RWPE1 (cell line): ENCODE results near the gene AMOTL1.

Experiments used
- CTCF ChIA-PET: fragments of 350-600 bp; sonication (Branson Sonifier 250); formaldehyde crosslinking; extraction: SDS; loops from one replicate; lab custom pipeline; 2021; lab: Yijun Ruan, JAX
- POLR2A ChIA-PET: fragments of 400-600 bp; formaldehyde crosslinking; extraction: SDS; loops from one replicate; lab custom pipeline; 2020; ENCODE audit warnings: antibody characterized with exemption; ENCODE audit not compliant: low non-redundant PET; lab: Yijun Ruan, JAX
- DNase-seq: peaks from one replicate; pipeline ENCODE4 v3.0.0; 2012; ENCODE audit warnings: low spot score
- H3K27ac ChIP-seq: fragments of 450-650 bp; 2 replicates; pipeline ENCODE4 v1.5.1; 2017
- CTCF ChIP-seq: fragments of 450-650 bp; conservative IDR thresholded peaks from 2 replicates; pipeline ENCODE4 v1.5.1; 2017; ENCODE audit warnings: low read depth, mild to moderate bottlenecking

AMOTL1 gene

GRCh38 chr11:94762995-94763394, 5.2 kb upstream of the AMOTL1 start:
- no peak for DNase-seq
- H3K27ac ChIP-seq = no peak overlapping the region
- POLR2A ChIA-PET = no interaction called here
- CTCF ChIA-PET = interaction anchor here (1.2 to 1.7 kb wide), 2 partner anchors 16 to 139 kb away, joined by 3 to 6 read pairs; no protein-coding TSS in a partner anchor
- TF ChIP-seq CTCF = no peak

GRCh38 chr11:94766713-94767206, 1.4 kb upstream of the AMOTL1 start:
- DNase-seq = no peak
- TF ChIP-seq CTCF = no peak
- CTCF ChIA-PET = interaction anchor here (0.6 to 1.2 kb wide), 3 partner anchors 25 to 143 kb away, joined by 3 to 4 read pairs (median 4); no protein-coding TSS in a partner anchor
- POLR2A ChIA-PET = no interaction called here
- peak overlapping the region; percentile 94 for H3K27ac ChIP-seq

GRCh38 chr11:94767291-94767690, 865 bp upstream of the AMOTL1 start:
- no peak for TF ChIP-seq CTCF
- peak overlapping the region; percentile 94 for H3K27ac ChIP-seq
- CTCF ChIA-PET = interaction anchor here (0.6 to 1.2 kb wide), 2 partner anchors 26 to 119 kb away, joined by 3 to 4 read pairs; no protein-coding TSS in a partner anchor
- POLR2A ChIA-PET = interaction anchor here (0.9 kb wide), 1 partner anchor 80 kb away, joined by 3 read pairs; no protein-coding TSS in a partner anchor
- no peak for DNase-seq

GRCh38 chr11:94768602-94769541, 716 bp downstream of the AMOTL1 start:
- ChIA-PET POLR2A (interaction anchor here (1.1 kb wide), 1 partner anchor 25 kb away, joined by 4 read pairs; no protein-coding TSS in a partner anchor), CTCF (interaction anchor here (0.6 to 2.1 kb wide), 6 partner anchors 14 to 306 kb away, joined by 3 to 12 read pairs (median 4); no protein-coding TSS in a partner anchor)
- no peak for TF ChIP-seq CTCF
- peak overlapping the region; percentile 94 for H3K27ac ChIP-seq
- no peak for DNase-seq

GRCh38 chr11:94769880-94770279, 1.7 kb downstream of the AMOTL1 start:
- CTCF ChIA-PET = interaction anchor here (0.6 to 2.1 kb wide), 3 partner anchors 8 to 305 kb away, joined by 3 to 12 read pairs (median 3); no protein-coding TSS in a partner anchor
- H3K27ac ChIP-seq = peak overlapping the region; percentile 94
- POLR2A ChIA-PET = no interaction called here
- TF ChIP-seq CTCF = no peak
- no peak for DNase-seq

- H3K27ac ChIP-seq = no peak overlapping the region
- no peak for DNase-seq
- CTCF ChIA-PET = no interaction called here
Measured at GRCh38 chr11:94770563-94771120, 2.5 kb downstream of the AMOTL1 start.

More at GRCh38 chr11:94770563-94771120, 2.5 kb downstream of the AMOTL1 start:
- POLR2A ChIA-PET = no interaction called here
- TF ChIP-seq CTCF = no peak
